OCI-LY1 (cell line): ENCODE results near the gene RAI2.

Experiments used
- EZH2 ChIP-seq: fragments of 200-600 bp; sonication (generic), shearing (Covaris generic); IDR thresholded peaks from 2 replicates; pipeline ENCODE4 v1.8.0; 2017; ENCODE audit warnings: borderline replicate concordance, mixed run types, mild to moderate bottlenecking, antibody characterized with exemption, low read length, moderate library complexity, mixed read lengths
- TF ChIP-seq, protein P1 (sequence below): fragments of 200-600 bp; sonication (generic), shearing (Covaris generic); IDR thresholded peaks from 2 replicates; pipeline ENCODE4 v1.5.1; 2017; ENCODE audit warnings: mild to moderate bottlenecking, antibody characterized with exemption, low read length, moderate library complexity, mixed read lengths

DNA sequence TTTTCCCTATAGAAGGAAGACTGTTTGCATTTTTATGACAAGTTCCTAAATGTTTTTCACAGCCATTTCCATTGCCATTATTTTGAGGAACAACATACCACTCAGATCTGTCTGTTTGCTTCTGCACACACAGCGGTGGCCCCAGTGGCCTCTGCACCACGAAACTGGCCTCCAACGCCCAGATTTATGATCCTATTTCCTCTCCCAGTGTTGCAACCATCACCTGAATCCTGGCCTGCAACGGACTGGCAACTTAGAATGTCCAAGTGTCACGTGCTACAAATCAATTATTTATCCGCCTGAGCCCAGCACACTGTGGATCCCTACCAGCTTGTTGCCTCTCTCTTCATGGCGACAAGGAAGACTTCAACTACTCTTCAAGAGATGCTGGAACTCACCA lies 9.2 kb downstream of the RAI2 start:
- TF ChIP-seq, protein P1, sequence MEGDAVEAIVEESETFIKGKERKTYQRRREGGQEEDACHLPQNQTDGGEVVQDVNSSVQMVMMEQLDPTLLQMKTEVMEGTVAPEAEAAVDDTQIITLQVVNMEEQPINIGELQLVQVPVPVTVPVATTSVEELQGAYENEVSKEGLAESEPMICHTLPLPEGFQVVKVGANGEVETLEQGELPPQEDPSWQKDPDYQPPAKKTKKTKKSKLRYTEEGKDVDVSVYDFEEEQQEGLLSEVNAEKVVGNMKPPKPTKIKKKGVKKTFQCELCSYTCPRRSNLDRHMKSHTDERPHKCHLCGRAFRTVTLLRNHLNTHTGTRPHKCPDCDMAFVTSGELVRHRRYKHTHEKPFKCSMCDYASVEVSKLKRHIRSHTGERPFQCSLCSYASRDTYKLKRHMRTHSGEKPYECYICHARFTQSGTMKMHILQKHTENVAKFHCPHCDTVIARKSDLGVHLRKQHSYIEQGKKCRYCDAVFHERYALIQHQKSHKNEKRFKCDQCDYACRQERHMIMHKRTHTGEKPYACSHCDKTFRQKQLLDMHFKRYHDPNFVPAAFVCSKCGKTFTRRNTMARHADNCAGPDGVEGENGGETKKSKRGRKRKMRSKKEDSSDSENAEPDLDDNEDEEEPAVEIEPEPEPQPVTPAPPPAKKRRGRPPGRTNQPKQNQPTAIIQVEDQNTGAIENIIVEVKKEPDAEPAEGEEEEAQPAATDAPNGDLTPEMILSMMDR: no peak
- no peak for TF ChIP-seq EZH2
